Endodermal cell (in vitro differentiated cells): Measurements from ENCODE around the gene TKT. TPM values are rescaled to one million over a fixed set of nuclear protein-coding genes. Genes with fewer than 3 reads are reported as not detected.

Experiments
- DNase-seq: peaks from one replicate; pipeline ENCODE4 v3.0.0-alpha.2; 2017
- H3K27ac ChIP-seq: 2 replicates; pipeline ENCODE4 v1.5.1; 2013; ENCODE audit warnings: mild to moderate bottlenecking, low read depth, low read length, moderate library complexity
- H3K27me3 ChIP-seq: 2 replicates; pipeline ENCODE4 v1.6.1; 2013; ENCODE audit warnings: mild to moderate bottlenecking, low read length, moderate library complexity; ENCODE audit not compliant: insufficient read depth, control insufficient read depth, poor library complexity, severe bottlenecking
- H3K36me3 ChIP-seq: 2 replicates; pipeline ENCODE4 v1.7.0; 2013; ENCODE audit warnings: mild to moderate bottlenecking, low read length, moderate library complexity; ENCODE audit not compliant: control insufficient read depth, insufficient read depth
- H3K4me1 ChIP-seq: one replicate; pipeline ENCODE4 v1.7.0; 2013; ENCODE audit warnings: low read length; ENCODE audit not compliant: control insufficient read depth, insufficient read depth
- H3K4me3 ChIP-seq: 2 replicates; pipeline ENCODE4 v1.5.1; 2013; ENCODE audit warnings: mild to moderate bottlenecking, low read length, moderate library complexity
- H3K9ac ChIP-seq: 2 replicates; pipeline ENCODE4 v1.6.1; 2013; ENCODE audit warnings: mild to moderate bottlenecking, low read length, moderate library complexity; ENCODE audit not compliant: poor library complexity, severe bottlenecking; ENCODE audit errors: extremely low read depth
- H3K9me3 ChIP-seq: 2 replicates; pipeline ENCODE4 v1.6.1; 2013; ENCODE audit warnings: mild to moderate bottlenecking, low read length, moderate library complexity; ENCODE audit not compliant: control insufficient read depth
- H3K27ac Mint-ChIP-seq: 2 replicates; pipeline ENCODE4 v1.8.0; 2020; ENCODE audit warnings: mixed read lengths
- H3K27me3 Mint-ChIP-seq: 2 replicates; pipeline ENCODE4 v1.8.0; 2021; ENCODE audit warnings: mild to moderate bottlenecking, mixed read lengths; ENCODE audit not compliant: insufficient read depth
- H3K36me3 Mint-ChIP-seq: 2 replicates; pipeline ENCODE4 v1.8.0; 2020; ENCODE audit warnings: low read depth, mixed read lengths
- H3K4me1 Mint-ChIP-seq: 2 replicates; pipeline ENCODE4 v1.8.0; 2020; ENCODE audit warnings: mixed read lengths
- H3K4me3 Mint-ChIP-seq: 2 replicates; pipeline ENCODE4 v1.8.0; 2020; ENCODE audit warnings: mild to moderate bottlenecking, moderate library complexity, mixed read lengths
- H3K9me3 Mint-ChIP-seq: 2 replicates; pipeline ENCODE4 v1.8.0; 2020; ENCODE audit warnings: mild to moderate bottlenecking, mixed read lengths
- WGBS, 2 experiments: methylation state at CpG; one replicate each; pipeline versions ENCODE4 v1.1.5 to v1.1.7; 2013; ENCODE audit warnings: missing lambda C conversion rate in 2 of 2, mixed read lengths in 1 of 2; ENCODE audit not compliant: insufficient coverage in 1 of 2, insufficient read length in 1 of 2; 5-methylcytosine and 5-hydroxymethylcytosine counted together
- total RNA-seq, 2 donors: library from RNA; stranded (reverse); fragmentation: NEBNext Ultra II Directional in 1 of 2; extraction: Animal tissue kit (Norgen Biotek cat#: 25700) in 1 of 2; gene quantifications; 2 replicates in 1 of 2; 3 replicates in 1 of 2; pipeline ENCODE4 v1.2.1, GENCODE V29; 2021
- TF ChIP-seq, protein P1 (sequence below): fragments of 200-600 bp; sonication (generic); conservative IDR thresholded peaks from 2 replicates; pipeline ENCODE4 v1.5.0; 2021; ENCODE audit warnings: antibody characterized with exemption, mild to moderate bottlenecking

The TKT gene
- total RNA-seq, 2 donors from 2014 or later, result 373 to 472 TPM

DNA sequence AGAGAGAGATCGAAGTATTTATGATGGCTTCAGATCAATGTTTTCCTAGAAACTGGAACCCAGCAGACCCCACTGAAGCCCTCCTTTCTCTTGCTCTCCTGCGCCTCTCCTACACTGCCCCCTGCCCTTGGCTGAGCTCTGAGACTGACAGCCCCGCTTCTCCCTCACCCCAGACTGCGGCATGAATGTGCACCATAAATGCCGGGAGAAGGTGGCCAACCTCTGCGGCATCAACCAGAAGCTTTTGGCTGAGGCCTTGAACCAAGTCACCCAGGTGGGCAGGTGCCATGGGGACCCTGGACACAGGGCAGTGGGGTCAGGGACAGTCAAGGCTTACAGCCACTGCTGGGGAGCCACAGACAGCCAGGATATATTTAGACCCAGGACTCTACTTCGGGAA, 71.1 kb downstream of the TKT start:
- Histone ChIP-seq H3K27ac (no peak overlapping the region), H3K4me3 (no peak overlapping the region), H3K9me3 (no peaks in the 10 kb centered on the region), H3K36me3 (peaks cover 8% of the 10 kb centered on the region), H3K4me1 (no peaks in the 10 kb centered on the region), H3K9ac (no peak overlapping the region), H3K27me3 (no peaks in the 10 kb centered on the region)
- no peak overlapping the region for H3K27ac Mint-ChIP-seq
- no peaks in the 10 kb centered on the region for H3K9me3 Mint-ChIP-seq
- 93 to 95% methylated on average over 4 to 6 of the region's 7 CpGs for WGBS, 2 experiments
- H3K4me1 Mint-ChIP-seq, result no peaks in the 10 kb centered on the region
- TF ChIP-seq, protein P1, sequence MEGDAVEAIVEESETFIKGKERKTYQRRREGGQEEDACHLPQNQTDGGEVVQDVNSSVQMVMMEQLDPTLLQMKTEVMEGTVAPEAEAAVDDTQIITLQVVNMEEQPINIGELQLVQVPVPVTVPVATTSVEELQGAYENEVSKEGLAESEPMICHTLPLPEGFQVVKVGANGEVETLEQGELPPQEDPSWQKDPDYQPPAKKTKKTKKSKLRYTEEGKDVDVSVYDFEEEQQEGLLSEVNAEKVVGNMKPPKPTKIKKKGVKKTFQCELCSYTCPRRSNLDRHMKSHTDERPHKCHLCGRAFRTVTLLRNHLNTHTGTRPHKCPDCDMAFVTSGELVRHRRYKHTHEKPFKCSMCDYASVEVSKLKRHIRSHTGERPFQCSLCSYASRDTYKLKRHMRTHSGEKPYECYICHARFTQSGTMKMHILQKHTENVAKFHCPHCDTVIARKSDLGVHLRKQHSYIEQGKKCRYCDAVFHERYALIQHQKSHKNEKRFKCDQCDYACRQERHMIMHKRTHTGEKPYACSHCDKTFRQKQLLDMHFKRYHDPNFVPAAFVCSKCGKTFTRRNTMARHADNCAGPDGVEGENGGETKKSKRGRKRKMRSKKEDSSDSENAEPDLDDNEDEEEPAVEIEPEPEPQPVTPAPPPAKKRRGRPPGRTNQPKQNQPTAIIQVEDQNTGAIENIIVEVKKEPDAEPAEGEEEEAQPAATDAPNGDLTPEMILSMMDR, result no peak
- no peaks in the 10 kb centered on the region for H3K27me3 Mint-ChIP-seq
- H3K36me3 Mint-ChIP-seq, result peaks cover 35% of the 10 kb centered on the region
- H3K4me3 Mint-ChIP-seq, result no peak overlapping the region
- DNase-seq, result no peak

DNA sequence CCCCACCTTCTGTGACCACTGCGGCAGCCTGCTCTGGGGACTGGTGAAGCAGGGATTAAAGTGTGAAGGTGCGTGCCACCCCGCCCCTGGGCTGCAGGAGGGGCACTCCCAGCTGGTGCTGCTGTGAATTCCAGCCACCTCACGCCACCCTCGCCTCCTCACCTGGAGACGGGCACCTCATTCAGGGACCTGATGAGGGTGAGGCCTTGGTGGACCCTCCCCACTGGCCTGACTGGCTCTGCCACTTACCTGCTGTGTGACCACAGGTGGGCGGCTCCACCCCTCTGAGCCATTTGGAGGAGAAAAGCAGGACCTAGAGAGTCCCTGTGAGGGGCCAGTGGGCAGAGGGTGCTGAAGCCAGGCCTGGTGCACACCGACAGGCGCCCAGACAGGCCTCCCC, 72.3 kb downstream of the TKT start:
- Histone ChIP-seq H3K9ac (no peak overlapping the region), H3K9me3 (no peaks in the 10 kb centered on the region), H3K36me3 (peaks cover 9% of the 10 kb centered on the region), H3K27me3 (no peaks in the 10 kb centered on the region), H3K4me1 (no peaks in the 10 kb centered on the region), H3K27ac (no peak overlapping the region), H3K4me3 (no peak overlapping the region)
- H3K4me1 Mint-ChIP-seq, result no peaks in the 10 kb centered on the region
- H3K4me3 Mint-ChIP-seq, result no peak overlapping the region
- H3K36me3 Mint-ChIP-seq, result peaks cover 34% of the 10 kb centered on the region
- H3K27ac Mint-ChIP-seq, result no peak overlapping the region
- H3K27me3 Mint-ChIP-seq, result no peaks in the 10 kb centered on the region
- 96 to 98% methylated on average over 5 to 9 of the region's 9 CpGs for WGBS, 2 experiments
- no peaks in the 10 kb centered on the region for H3K9me3 Mint-ChIP-seq
- TF ChIP-seq, protein P1, result no peak
- no peak for DNase-seq

DNA sequence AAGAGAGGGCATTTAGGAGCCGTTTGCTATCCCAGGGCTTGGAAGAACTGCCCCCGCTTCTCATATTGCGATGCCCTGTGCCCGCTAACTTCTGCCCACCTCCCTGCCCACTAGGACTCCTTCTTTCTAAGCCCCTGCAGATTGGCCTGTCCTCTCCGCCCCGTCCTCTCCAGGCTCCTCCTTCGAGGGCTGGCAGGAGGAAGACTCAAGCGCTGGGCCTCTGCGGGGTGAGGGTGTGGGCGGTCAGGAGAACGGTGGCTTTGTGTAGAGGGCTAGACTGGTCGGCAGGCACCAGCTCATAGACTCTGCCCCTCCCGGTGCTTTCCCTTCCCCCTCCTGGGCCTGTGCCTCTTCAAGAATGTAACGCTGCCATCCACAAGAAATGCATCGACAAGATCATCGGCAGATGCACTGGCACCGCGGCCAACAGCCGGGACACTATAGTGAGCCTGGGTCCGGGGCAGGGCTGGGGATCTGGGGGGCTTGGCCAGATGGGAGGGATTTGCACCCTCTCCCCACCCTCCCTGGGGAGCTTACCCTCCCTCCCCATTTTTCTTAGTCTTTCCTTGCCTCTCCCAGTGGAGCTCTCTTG, 73.0 kb downstream of the TKT start:
- peaks cover 34% of the 10 kb centered on the region for H3K36me3 Mint-ChIP-seq

More for the DNA sequence above, 73.0 kb downstream of the TKT start:
- Histone ChIP-seq H3K9ac (no peak overlapping the region), H3K4me1 (no peaks in the 10 kb centered on the region), H3K36me3 (peaks cover 9% of the 10 kb centered on the region), H3K9me3 (no peaks in the 10 kb centered on the region), H3K27ac (no peak overlapping the region), H3K4me3 (no peak overlapping the region), H3K27me3 (no peaks in the 10 kb centered on the region)
- no peaks in the 10 kb centered on the region for H3K27me3 Mint-ChIP-seq
- H3K4me3 Mint-ChIP-seq, result no peak overlapping the region
- TF ChIP-seq, protein P1, result no peak
- H3K27ac Mint-ChIP-seq, result no peak overlapping the region
- DNase-seq, result no peak
- H3K9me3 Mint-ChIP-seq, result no peaks in the 10 kb centered on the region
- H3K4me1 Mint-ChIP-seq, result no peaks in the 10 kb centered on the region
- WGBS, 2 experiments, result 72 to 91% methylated on average over 10 to 20 of the region's 20 CpGs
